ENCODE data around the gene GPR26. TPM values are rescaled to one million over a fixed set of nuclear protein-coding genes. Genes with fewer than 3 reads are reported as not detected.
A peak's percentile ranks its signal among the peaks of the same experiment; 100 is the strongest.

Gene GPR26
- total RNA-seq, 1 experiment from 2014 or later, result 0.07 TPM

- Mint-ChIP-seq H3K4me3 (no peak overlapping the region), H3K4me1 (peaks cover 0 to under 1% of the 10 kb centered on the region in 2 experiments; a peak in 3 of 4 replicates), H3K27me3 (ENCODE audit: low read depth) (peaks cover 17% of the 10 kb centered on the region), H3K36me3 (ENCODE audit: insufficient read depth in 1 of 3, low read depth in 3 of 3) (peaks cover 0 to 4% (median 0%) of the 10 kb centered on the region in 3 experiments; a peak in 1 of 7 replicates), H3K9me3 (peaks cover 6 to 9% of the 10 kb centered on the region in 2 experiments), H3K27ac (peak overlapping the region in 1 of 3 experiments; percentile 77; a peak in 4 of 7 replicates)
- H3K4me1 ChIP-seq (ENCODE audit: insufficient read depth, low read length), result no peaks in the 10 kb centered on the region
- H2AFZ ChIP-seq (ENCODE audit: low read length), result no peak overlapping the region
- H2BK20ac ChIP-seq (ENCODE audit: low read depth, low read length, poor library complexity, severe bottlenecking), result no peak overlapping the region
- H3K9ac ChIP-seq (ENCODE audit: extremely low read depth, insufficient read length, low read length), result no peak overlapping the region
- no peak overlapping the region for H3K4me2 ChIP-seq (ENCODE audit: insufficient read depth, insufficient read length, low read length)
- no peaks in the 10 kb centered on the region for H3K23me2 ChIP-seq (ENCODE audit: insufficient read length, low read depth, low read length, poor library complexity, severe bottlenecking)
- no peaks in the 10 kb centered on the region for H3K9me3 ChIP-seq (ENCODE audit: control insufficient read depth, low read depth, low read length)
- DNase-seq, result no peak
- H3K27ac ChIP-seq (ENCODE audit: insufficient read length, low read depth, low read length), result no peak overlapping the region
- H3T11ph ChIP-seq (ENCODE audit: low read length), result no peak overlapping the region
- H4K20me1 ChIP-seq (ENCODE audit: control insufficient read depth, insufficient read depth, insufficient read length), result no peaks in the 10 kb centered on the region
- H3K27me3 ChIP-seq (ENCODE audit: insufficient read depth, low read length), result no peaks in the 10 kb centered on the region
- H4K91ac ChIP-seq (ENCODE audit: insufficient read length, low read depth, low read length), result no peak overlapping the region
- H2BK120ac ChIP-seq (ENCODE audit: low read depth, low read length, poor library complexity, severe bottlenecking), result no peak overlapping the region
- no peak overlapping the region; the same call in 1 of the 2 replicates for H3K14ac ChIP-seq (ENCODE audit: insufficient read depth, low read length)
- H2BK12ac ChIP-seq (ENCODE audit: insufficient read length, low read depth, low read length), result no peak overlapping the region
- TF ChIP-seq CTCF (conservative IDR thresholded peaks at IDR 0.05), result no peak
- H3K79me2 ChIP-seq (ENCODE audit: insufficient read depth, low read length), result no peaks in the 10 kb centered on the region
- H2BK15ac ChIP-seq (ENCODE audit: low read depth, low read length), result no peak overlapping the region
- H2AK5ac ChIP-seq (ENCODE audit: insufficient read length, low read length), result no peak overlapping the region
- no peak overlapping the region for H3K18ac ChIP-seq (ENCODE audit: insufficient read length, low read depth, low read length)
- no peak overlapping the region for H4K8ac ChIP-seq (replicated peaks; ENCODE audit: insufficient read length, low read depth, low read length)
- H3K79me1 ChIP-seq (ENCODE audit: insufficient read depth, low read depth, low read length, poor library complexity, severe bottlenecking), result no peaks in the 10 kb centered on the region
- no peak overlapping the region for H2BK5ac ChIP-seq (ENCODE audit: insufficient read length, low read length)
- H4K5ac ChIP-seq (ENCODE audit: insufficient read length, low read depth, low read length), result no peak overlapping the region
- no peak overlapping the region for H3K56ac ChIP-seq (ENCODE audit: insufficient read length, low read depth, low read length)
- H3K23ac ChIP-seq (ENCODE audit: insufficient read length, low read depth, low read length), result no peak overlapping the region
- H3K4ac ChIP-seq (ENCODE audit: low read depth, low read length), result no peak overlapping the region
- WGBS (ENCODE audit: extremely low coverage, insufficient read length, low lambda C conversion rate), result no CpG with 5 or more reads among the region's 5 CpGs
Measured at GRCh38 chr10:123633636-123634035, 32.5 kb upstream of the GPR26 start.

Data from H9 (cell line).